SJSA1 (cell line): ENCODE measurements around the gene RHBDD2. TPM values are rescaled to one million over a fixed set of nuclear protein-coding genes. Genes with fewer than 3 reads are reported as not detected.
"Not testable (repeated sequence)": the region's sequence is repeated elsewhere in the genome, so short reads cannot be mapped to it uniquely, and the experiment has no call there.

Experiments
- DNase-seq, 2 experiments: peaks; one replicate each; pipeline ENCODE4 v3.0.0-alpha.2; 2015 to 2020; ENCODE audit warnings: low spot score in 2 of 2, low read depth in 1 of 2
- H3K27ac ChIP-seq: fragments of 250-450 bp; sonication (Bioruptor Pico); 2 replicates; pipeline ENCODE4 v1.5.1; 2020; ENCODE audit warnings: mild to moderate bottlenecking, moderate library complexity
- H3K27me3 ChIP-seq: fragments of 250-450 bp; sonication (Bioruptor Pico); replicated peaks from 2 replicates; pipeline ENCODE4 v1.5.1; 2020; ENCODE audit warnings: mild to moderate bottlenecking, moderate library complexity
- H3K36me3 ChIP-seq: fragments of 250-450 bp; sonication (Bioruptor Pico); 2 replicates; pipeline ENCODE4 v1.5.1; 2020; ENCODE audit warnings: mild to moderate bottlenecking
- H3K4me1 ChIP-seq: fragments of 250-450 bp; sonication (Bioruptor Pico); replicated peaks from 2 replicates; pipeline ENCODE4 v1.6.1; 2021; ENCODE audit warnings: mild to moderate bottlenecking
- H3K4me3 ChIP-seq: fragments of 250-450 bp; sonication (Bioruptor Pico); 2 replicates; pipeline ENCODE4 v1.5.1; 2020; ENCODE audit warnings: mild to moderate bottlenecking
- H3K9me3 ChIP-seq: fragments of 250-450 bp; sonication (Bioruptor Pico); replicated peaks from 2 replicates; pipeline ENCODE4 v1.5.1; 2020; ENCODE audit warnings: mild to moderate bottlenecking
- total RNA-seq: library from RNA; depleted of rRNA; stranded (reverse); fragments of >200 nt; shearing (Covaris generic); gene quantifications from 2 replicates; pipeline ENCODE4 v1.2.3, GENCODE V29; 2014

RHBDD2 gene
- total RNA-seq, 1 experiment from 2014 or later, result 46.2 TPM

DNA sequence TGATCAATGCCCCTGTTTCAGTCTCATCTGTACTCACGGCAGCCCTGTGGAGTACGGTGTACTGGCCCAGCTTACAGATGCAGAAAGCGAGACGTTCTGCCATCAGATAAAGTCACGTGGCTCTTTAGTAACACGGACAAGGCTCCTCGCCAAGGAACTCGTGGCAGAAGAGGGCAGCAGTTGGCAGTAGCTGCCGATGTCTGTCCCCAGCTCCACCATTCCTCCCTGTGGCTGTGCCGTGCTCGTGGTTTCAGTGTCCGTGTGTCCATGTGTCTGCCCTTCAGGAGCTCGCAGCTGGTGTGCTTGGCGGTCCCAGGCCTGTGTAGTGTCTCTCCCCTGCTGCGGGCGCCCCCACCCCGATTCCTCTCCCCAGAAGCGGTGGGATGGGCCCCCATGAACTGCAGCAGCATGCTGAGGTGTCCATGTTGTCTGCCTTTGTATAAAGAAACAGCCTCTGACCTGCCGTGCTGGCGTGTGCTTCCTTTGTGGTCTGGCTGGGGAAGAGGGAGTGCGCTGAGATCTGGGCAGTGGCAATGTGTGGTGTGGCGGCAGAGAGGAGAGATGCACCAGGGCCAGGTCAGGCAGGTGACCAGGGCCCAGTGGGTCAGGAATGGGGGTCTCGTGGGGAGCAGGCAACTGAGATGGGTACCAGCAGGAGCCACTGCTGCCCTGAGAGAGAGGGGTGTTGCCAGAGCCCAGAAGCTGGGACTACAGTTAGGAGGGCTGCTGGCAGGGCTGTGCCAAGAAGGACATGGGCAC lies 9.8 kb downstream of the RHBDD2 start:
- Histone ChIP-seq H3K9me3 (0 out of 2 replicates have a peak, but pooled peaks cover 3% of the 10 kb centered on the region), H3K4me1 (peaks cover 62% of the 10 kb centered on the region), H3K27ac (peak overlapping the region; percentile 76), H3K4me3 (no peak overlapping the region), H3K27me3 (no peaks in the 10 kb centered on the region), H3K36me3 (peaks cover 53% of the 10 kb centered on the region)
- no peak for DNase-seq

GRCh38 chr7:75889223-75889825 lies 10.5 kb downstream of the RHBDD2 start:
- Histone ChIP-seq H3K36me3 (peaks cover 46% of the 10 kb centered on the region), H3K4me1 (peaks cover 67% of the 10 kb centered on the region), H3K9me3 (0 out of 2 replicates have a peak, but pooled peaks cover 3% of the 10 kb centered on the region), H3K27ac (peak overlapping the region; percentile 76), H3K4me3 (no peak overlapping the region), H3K27me3 (no peaks in the 10 kb centered on the region)
- peak in 1 of 2 experiments; percentile 90 for DNase-seq

DNA sequence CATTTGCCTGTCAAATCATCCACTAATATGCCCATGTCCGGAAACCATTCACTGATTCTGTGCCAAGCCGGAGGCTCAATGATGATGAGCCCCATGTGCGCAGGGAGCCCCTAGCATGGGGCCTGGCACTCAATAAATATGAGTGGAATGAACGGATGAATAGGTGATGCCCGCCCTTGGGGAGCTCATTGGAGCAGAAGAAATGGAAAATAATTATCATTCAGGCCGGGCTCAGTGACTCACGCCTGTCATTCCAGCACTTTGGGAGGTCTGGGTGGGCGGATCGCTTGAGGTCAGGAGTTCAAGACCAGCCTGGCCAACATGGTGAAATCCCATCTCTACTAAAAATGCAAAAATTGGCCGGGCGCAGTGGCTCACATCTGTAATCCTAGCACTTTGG lies 11.0 kb downstream of the RHBDD2 start:
- DNase-seq, result peak; percentile 95 to 99
- H3K4me3 ChIP-seq, result no peak overlapping the region
- H3K27ac ChIP-seq, result peak overlapping the region; percentile 76
- peaks cover 41% of the 10 kb centered on the region for H3K36me3 ChIP-seq
- H3K4me1 ChIP-seq, result peaks cover 67% of the 10 kb centered on the region
- 0 out of 2 replicates have a peak, but pooled peaks cover 3% of the 10 kb centered on the region for H3K9me3 ChIP-seq
- no peaks in the 10 kb centered on the region for H3K27me3 ChIP-seq

DNA sequence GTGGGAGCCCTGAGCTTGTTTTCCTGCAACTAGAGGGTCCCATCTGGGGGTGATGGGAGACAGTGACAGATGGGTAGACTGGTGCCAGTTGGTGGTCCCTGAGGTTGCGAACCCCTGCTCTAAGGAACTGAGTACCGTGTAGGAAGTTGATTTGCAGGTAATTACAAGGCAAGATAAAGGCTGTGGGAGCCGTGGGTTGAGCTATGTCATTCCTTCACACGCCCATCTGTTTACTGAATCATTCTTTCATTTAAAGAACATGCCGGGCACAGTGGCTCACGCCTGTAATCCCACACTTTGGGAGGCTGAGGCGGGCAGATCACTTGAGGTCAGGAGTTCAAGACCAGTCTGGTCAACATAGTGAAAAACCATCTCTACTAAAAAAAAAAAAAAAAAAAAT lies 12.4 kb downstream of the RHBDD2 start:
- peaks cover 27% of the 10 kb centered on the region for H3K36me3 ChIP-seq
- H3K4me3 ChIP-seq, H3K9me3 ChIP-seq, H3K27me3 ChIP-seq: not testable (repeated sequence)
- peaks cover 67% of the 10 kb centered on the region for H3K4me1 ChIP-seq
- peak in 1 of 2 experiments; percentile 19 for DNase-seq
- peak overlapping the region; percentile 76 for H3K27ac ChIP-seq

DNA sequence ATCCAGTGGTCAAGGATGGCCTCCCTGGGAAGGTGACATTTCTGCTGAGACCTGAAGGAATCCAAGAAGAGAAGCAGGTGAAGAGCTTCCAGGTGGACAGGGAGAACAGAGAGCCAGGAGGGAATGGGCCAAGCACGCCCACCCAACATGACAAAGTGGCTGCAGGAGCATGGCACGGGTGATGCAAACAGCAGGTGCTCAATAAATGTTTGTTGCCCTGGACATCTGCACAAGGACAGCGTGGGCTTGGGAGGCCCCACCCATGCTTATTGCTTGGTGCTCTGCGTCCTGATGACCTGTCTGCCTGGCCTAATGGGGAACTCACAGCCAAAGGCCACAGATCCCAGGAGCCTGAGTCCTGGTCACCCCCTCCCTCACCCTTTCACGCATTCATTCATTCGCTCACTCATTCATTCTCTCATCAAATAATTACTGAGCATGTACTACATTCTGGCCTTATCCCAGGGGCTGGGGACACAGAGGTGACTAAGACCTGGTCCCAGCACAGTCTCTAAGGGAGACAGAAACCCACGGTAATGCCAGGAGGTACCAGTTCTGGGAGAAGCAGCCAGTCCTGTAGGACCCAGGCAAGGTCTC lies 13.1 kb downstream of the RHBDD2 start:
- Histone ChIP-seq H3K9me3 (0 out of 2 replicates have a peak, but pooled peaks cover 3% of the 10 kb centered on the region), H3K4me1 (peaks cover 70% of the 10 kb centered on the region), H3K27ac (peak overlapping the region; percentile 76), H3K36me3 (peaks cover 20% of the 10 kb centered on the region), H3K27me3 (no peaks in the 10 kb centered on the region), H3K4me3 (no peak overlapping the region)
- no peak for DNase-seq

GRCh38 chr7:75892634-75893272 lies 13.9 kb downstream of the RHBDD2 start:
- 0 out of 2 replicates have a peak, but pooled peaks cover 3% of the 10 kb centered on the region for H3K9me3 ChIP-seq
- H3K36me3 ChIP-seq, result peaks cover 15% of the 10 kb centered on the region
- H3K4me3 ChIP-seq, result no peak overlapping the region
- H3K27me3 ChIP-seq, result no peaks in the 10 kb centered on the region
- peak; percentile 98 to 99 for DNase-seq
- H3K27ac ChIP-seq, result peak overlapping the region; percentile 91
- H3K4me1 ChIP-seq, result peaks cover 74% of the 10 kb centered on the region

GRCh38 chr7:75896803-75897327 lies 18.0 kb downstream of the RHBDD2 start:
- Histone ChIP-seq H3K27ac (peak overlapping the region; percentile 66), H3K36me3 (no peaks in the 10 kb centered on the region), H3K9me3 (no peaks in the 10 kb centered on the region), H3K4me3 (no peak overlapping the region), H3K27me3 (no peaks in the 10 kb centered on the region), H3K4me1 (peaks cover 37% of the 10 kb centered on the region)
- peak in 1 of 2 experiments; percentile 12 for DNase-seq

DNA sequence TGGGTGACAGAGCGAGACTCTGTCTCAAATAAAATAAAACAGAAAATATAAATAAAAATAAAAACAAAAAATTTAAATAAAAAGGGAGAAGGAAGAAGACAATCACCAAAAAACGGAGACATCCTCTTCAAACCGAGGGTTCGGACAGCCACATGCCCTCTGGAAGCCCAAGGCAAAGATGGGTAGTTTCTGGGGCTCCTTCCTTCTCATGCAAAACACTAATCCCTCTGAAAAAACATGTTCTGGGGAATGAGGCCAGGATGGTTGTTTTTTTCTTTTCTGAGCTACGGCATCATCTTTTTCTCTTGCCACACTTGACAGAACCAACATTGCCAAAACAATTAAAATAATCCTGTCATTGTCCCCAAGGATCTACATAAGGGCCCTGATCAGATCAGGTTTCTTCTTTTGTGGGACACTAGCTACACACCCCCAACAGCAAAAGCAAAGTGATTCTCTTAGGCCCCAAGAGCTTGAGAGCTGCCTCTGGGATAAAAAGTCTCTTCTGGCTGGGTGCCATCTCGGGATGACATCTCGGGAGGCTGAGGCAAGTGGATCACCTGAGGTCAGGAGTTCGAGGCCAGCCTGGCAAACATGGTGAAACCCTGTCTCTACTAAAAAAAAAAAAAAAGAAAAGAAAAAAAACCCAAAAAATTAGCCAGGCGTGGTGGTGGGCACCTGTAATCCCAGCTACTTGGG lies 21.9 kb downstream of the RHBDD2 start:
- H3K27me3 ChIP-seq, result no peaks in the 10 kb centered on the region
- no peak overlapping the region for H3K27ac ChIP-seq
- H3K9me3 ChIP-seq, result no peaks in the 10 kb centered on the region
- H3K4me1 ChIP-seq, result peaks cover 15% of the 10 kb centered on the region
- no peaks in the 10 kb centered on the region for H3K36me3 ChIP-seq
- DNase-seq, result no peak
- no peak overlapping the region for H3K4me3 ChIP-seq

DNA sequence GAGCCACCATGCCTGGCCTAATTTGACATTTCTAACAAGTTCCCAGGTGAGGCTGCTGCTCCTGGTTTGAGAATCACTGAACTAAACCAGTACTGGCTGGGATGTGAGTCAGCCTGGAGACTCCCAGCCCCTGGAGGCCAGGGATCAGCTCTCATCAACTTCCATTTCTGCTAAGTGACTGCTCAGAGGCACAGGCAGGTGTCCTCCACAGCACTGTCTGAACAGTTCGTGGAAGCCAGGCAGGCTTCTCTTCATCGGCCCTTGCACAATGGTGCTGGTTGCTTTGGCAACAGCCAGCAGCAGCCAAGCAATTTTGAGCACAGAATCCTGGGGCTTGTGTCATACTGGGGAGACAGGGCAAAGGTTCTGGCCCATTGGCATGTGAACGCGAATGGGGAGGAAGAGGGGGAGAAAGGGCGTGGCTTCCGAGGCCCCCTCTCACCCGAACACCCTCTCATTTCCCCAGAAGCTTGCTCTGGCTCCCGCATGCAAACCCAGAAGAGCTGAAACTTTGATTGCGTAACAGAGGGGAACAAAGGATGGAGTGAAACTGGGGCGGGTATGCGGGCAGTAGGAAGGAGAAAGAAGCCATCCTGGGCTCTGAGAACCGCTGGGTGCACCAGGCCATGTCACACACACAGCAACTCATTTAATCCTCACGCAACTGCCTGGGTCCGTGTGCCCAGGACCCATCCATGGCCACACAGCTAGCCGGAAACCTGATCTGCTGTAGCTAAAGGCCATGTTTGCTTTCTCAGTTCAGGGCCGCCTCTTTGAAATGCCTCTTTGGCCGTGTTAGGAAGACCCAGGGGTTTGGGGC lies 27.2 kb downstream of the RHBDD2 start:
- H3K27ac ChIP-seq, result no peak overlapping the region
- no peaks in the 10 kb centered on the region for H3K36me3 ChIP-seq
- H3K4me1 ChIP-seq, result no peaks in the 10 kb centered on the region
- H3K27me3 ChIP-seq, result no peaks in the 10 kb centered on the region
- no peak overlapping the region for H3K4me3 ChIP-seq
- H3K9me3 ChIP-seq, result no peaks in the 10 kb centered on the region
- no peak for DNase-seq

DNA sequence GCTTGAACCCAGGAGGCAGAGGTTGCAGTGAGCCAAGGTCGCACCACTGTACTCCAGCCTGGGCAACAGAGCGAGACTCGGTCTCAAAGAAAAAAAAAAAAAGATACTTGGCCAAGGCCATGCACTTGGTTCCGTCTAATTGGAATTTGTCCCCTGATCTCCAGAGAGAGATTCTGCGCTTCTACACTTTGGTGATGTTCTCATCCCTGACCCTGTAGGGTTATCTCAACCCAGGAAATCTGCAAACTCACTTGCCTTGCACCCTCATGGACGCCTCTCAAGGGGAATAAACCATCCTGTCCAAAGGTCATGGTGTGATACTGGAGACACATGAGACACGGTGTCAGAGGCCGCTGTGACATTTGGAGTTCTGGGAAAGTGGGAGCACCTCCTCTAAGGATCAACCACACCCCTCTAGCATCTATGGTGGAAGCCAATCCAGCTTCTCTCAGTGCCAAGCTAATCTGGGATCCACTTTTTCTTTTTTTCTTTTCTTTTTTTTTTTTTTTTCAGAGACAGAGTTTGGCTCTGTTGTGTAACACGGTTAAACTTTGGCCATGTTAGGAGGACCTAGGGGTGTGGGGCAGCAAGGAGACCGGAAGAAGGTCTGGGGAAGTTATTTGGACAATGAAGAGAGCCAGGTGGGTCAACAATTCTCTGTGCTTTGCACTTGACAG lies 28.3 kb downstream of the RHBDD2 start:
- Histone ChIP-seq H3K36me3 (no peaks in the 10 kb centered on the region), H3K4me1 (no peaks in the 10 kb centered on the region), H3K27me3 (no peaks in the 10 kb centered on the region), H3K27ac (no peak overlapping the region), H3K9me3 (no peaks in the 10 kb centered on the region), H3K4me3 (no peak overlapping the region)
- DNase-seq, result no peak

DNA sequence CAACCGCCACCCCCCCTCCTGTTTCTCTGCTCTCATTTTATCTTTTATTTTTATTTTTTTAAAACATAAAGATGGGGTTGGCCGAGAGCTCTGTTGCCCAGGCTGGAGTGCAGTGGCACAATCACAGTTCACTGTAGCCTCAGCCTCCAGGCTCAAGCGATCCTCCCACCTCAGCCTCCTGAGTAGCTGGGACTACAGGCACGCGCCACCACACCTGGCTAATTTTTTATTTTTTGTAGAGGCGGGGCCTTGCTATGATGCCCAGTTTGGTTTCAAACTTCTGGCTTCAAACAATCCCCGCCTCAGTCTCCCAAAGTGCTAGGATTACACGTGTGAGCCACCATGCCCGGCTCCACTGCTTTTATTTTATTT lies 28.8 kb downstream of the RHBDD2 start:
- not testable (repeated sequence) for H3K9me3 ChIP-seq, H3K4me3 ChIP-seq, H3K4me1 ChIP-seq, H3K27me3 ChIP-seq, DNase-seq, H3K36me3 ChIP-seq, H3K27ac ChIP-seq

DNA sequence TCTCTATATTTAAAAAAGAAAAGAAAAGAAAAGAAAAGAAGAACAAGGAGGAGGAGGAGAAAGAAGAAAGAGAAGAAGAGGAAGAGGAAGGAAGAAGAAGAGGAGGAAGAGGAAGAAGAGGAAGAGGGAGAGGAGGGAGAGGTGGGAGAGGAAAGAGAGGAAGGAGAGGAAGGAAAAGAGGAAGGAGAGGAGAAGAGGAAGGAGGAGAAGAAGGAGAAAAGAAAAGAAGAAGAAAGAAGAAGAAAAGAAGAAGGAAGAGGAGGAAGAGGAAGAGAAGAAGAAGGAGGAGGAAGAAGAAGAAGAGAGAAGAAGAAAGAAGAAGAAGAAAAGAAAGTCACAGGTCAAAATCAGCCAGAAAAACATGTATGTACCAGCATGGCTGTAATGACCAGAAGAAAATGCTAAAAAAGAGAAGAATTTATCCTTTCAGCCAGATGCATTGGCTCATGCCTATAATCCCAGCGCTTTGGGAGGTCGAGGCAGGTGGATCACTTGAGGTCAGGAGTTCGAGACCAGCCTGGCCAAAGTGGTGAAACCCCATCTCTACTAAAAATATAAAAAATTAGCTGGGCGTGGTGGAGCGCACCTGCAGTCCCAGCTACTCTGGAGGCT lies 30.8 kb downstream of the RHBDD2 start:
- H3K9me3 ChIP-seq, result no peaks in the 10 kb centered on the region
- H3K4me3 ChIP-seq, result no peak overlapping the region
- peaks cover 8% of the 10 kb centered on the region for H3K4me1 ChIP-seq
- DNase-seq, result no peak
- H3K36me3 ChIP-seq, result no peaks in the 10 kb centered on the region
- no peak overlapping the region for H3K27ac ChIP-seq
- H3K27me3 ChIP-seq, result no peaks in the 10 kb centered on the region
